H54 (cell line): ENCODE data around the gene LDLRAD3.

Source experiments
- DNase-seq: peaks from one replicate; pipeline ENCODE4 v3.0.0; 2011; ENCODE audit warnings: low spot score, mixed read lengths; ENCODE audit not compliant: insufficient read length
- FAIRE-seq: peaks from 3 replicates; lab custom pipeline; 2011; peaks lifted over from hg19 to GRCh38; lab: Jason Lieb, UNC
- POLR2A ChIP-seq: IDR thresholded peaks from 2 replicates; pipeline ENCODE4 v1.6.1; 2011; ENCODE audit warnings: low read depth, mild to moderate bottlenecking, low read length

LDLRAD3 gene

GRCh38 chr11:36129955-36130354 lies 186.1 kb downstream of the LDLRAD3 start:
- FAIRE-seq (no peak), DNase-seq (no peak)
- TF ChIP-seq POLR2A, result no peak

GRCh38 chr11:36130401-36130800 lies 186.5 kb downstream of the LDLRAD3 start:
- peak; percentile 30 for DNase-seq
- FAIRE-seq, result no peak
- no peak for TF ChIP-seq POLR2A

- FAIRE-seq (no peak), DNase-seq (no peak)
- TF ChIP-seq POLR2A, result no peak
These were observed 188.0 kb downstream of the LDLRAD3 start for GRCh38 chr11:36131721-36132397.

DNA sequence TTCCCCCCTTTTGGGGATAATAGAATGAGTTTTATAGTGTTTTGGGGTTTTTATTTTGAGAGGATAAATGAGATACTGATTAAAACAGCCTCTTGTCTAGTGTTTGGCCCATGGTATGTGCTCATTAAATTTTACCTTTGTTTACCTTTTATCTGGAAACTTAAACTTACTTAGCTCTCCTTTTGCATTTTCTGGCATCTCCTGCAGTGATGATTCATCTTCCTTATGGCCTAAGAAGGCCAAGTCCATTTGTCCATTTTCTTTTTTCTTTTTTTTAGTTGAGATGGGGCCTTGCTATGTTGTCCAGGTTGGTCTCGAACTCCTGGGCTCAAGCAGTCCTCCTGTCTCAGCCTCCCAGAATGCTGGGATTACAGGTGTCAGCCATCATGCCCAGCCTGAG lies 189.1 kb downstream of the LDLRAD3 start:
- FAIRE-seq, result no peak
- no peak for DNase-seq
- TF ChIP-seq POLR2A, result no peak

DNA sequence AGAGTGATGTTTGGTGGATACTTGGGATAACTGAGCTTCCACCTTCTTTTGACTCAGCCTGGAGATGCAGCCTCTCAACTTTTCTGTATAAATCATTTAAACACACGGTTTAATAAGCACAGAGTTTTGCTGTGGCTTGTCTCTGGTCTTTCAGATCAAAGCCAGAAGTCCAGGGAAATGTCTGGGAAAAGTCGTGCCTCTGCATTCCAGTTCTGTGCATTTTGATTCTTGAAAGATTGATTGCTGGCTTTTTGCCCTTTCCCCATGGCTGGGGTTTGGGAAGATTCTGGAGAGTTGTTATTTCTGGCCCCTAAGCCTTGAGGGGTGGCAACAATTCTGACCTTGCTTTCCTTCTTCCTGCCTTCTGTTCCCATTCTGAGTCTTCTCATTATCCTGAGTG lies 191.2 kb downstream of the LDLRAD3 start:
- no peak for TF ChIP-seq POLR2A
- FAIRE-seq (no peak), DNase-seq (no peak)

DNA sequence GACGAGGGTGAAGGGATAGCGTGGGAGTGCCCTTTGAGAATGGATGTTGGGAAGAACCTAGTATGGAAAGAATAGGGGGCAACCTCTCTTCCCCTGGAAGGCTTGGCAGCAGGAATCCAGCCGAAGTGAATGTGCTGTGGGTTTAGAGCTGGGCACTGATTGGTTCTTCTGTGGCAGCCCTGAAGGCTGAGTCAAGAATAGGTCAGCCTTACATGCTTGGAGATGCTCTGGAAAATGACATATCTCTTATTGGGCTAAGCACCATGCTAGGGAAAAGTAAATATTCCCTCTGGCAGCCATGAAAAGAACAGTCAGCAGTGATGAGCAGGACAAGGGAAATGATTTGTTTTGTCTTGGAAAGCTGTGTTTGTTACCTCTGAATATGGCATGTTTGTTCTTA lies 195.9 kb downstream of the LDLRAD3 start:
- DNase-seq (no peak), FAIRE-seq (no peak)
- no peak for TF ChIP-seq POLR2A

DNA sequence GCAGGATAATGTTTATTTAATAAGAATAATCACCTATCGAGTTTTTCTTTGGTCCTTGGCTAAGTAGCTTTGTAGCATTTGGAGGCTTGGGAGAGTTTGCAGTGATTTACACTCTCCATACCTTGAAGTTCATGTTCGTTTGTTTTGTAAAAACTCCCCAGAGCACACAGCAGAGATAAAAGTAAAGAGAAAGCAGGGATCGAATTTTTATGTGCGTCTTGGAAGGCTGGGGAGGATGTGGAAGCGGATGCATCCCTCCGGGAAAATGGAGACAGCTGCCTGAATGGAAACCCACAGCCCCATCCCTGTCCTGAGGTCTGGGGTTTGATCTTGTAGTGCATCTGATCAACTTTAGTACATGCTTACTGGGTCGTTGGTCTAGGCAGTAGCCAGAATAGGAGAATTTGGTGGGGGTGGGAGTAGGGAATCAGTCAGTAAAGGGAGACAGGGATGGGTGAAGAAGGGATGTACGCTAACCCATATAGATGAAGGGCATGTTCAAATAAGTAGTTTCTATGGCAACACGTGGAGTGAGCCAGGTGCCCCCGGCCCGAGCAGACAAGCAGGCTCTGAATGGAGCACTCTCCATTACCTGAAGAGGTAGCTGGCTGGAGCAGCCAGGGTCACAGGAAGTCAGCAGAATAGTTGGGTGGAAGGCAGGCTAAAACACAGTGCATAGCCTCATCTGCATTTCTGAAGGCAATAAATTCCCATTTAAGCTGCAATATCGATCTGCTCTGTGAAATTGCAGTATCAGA lies 197.5 kb downstream of the LDLRAD3 start:
- no peak for DNase-seq
- TF ChIP-seq POLR2A, result no peak
- no peak for FAIRE-seq

GRCh38 chr11:36141956-36142355 lies 198.1 kb downstream of the LDLRAD3 start:
- FAIRE-seq (no peak), DNase-seq (no peak)
- no peak for TF ChIP-seq POLR2A

- no peak for TF ChIP-seq POLR2A
- DNase-seq (no peak), FAIRE-seq (no peak)
These were observed 198.6 kb downstream of the LDLRAD3 start for GRCh38 chr11:36142439-36142838.

DNA sequence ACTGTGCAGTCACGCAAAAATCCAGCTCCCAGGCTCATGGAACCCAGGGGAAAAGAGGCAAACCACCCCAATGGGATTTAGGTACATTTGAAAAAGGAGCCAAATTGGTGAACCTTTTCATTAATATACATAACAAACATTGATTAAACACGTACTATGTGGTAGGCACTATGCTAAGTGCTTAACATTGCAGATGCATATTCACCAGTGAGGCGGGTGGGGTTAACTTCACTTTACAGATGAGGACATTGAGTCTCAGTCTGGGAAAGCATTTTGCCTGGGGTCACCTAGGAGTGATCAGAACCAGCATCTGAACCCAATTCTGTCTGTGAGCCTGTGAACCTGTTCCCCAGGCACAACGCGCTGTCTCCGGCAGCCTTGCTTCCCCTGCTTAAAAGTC lies 199.0 kb downstream of the LDLRAD3 start:
- TF ChIP-seq POLR2A, result no peak
- FAIRE-seq (no peak), DNase-seq (no peak)

GRCh38 chr11:36146437-36146836 lies 202.6 kb downstream of the LDLRAD3 start:
- DNase-seq (no peak), FAIRE-seq (no peak)
- TF ChIP-seq POLR2A, result no peak

DNA sequence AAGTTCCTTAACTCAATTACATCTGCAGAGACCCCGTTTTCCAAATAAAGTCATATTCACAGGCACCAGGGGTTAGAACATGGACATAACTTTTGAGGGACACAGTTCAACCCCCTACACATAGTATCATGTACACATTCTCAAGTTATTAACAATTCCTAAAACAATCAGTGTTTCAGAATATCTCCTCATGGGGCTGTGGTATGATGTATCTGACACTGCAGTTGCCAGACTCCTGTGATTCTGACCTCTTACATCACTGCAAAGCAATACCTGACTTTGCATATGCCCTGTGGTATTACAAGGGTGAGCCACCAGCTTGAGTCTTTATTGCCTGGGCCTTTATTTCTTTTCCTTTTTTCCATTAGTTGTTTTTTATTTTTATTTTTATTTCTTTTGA lies 203.6 kb downstream of the LDLRAD3 start:
- DNase-seq (no peak), FAIRE-seq (no peak)
- TF ChIP-seq POLR2A, result no peak

DNA sequence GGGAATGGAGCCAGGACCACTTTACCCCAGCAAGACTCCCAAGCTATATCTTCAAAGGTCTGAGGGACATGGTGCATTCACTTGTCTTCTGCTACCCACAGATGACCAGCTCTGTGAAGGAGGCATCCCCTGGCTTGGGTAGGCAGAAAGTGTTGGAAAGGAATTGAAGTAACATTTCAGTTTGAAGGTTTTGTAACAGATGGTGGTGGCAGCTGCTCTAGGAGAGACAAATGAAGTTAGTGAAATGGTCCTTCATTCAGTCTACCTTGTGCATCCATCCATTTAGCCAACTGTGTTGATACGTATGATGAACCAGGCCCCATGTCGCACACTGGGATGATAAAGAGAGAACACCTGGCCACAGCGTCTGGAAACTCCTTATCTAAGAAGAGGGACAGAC lies 204.8 kb downstream of the LDLRAD3 start:
- FAIRE-seq, result no peak
- no peak for DNase-seq
- TF ChIP-seq POLR2A, result no peak

DNA sequence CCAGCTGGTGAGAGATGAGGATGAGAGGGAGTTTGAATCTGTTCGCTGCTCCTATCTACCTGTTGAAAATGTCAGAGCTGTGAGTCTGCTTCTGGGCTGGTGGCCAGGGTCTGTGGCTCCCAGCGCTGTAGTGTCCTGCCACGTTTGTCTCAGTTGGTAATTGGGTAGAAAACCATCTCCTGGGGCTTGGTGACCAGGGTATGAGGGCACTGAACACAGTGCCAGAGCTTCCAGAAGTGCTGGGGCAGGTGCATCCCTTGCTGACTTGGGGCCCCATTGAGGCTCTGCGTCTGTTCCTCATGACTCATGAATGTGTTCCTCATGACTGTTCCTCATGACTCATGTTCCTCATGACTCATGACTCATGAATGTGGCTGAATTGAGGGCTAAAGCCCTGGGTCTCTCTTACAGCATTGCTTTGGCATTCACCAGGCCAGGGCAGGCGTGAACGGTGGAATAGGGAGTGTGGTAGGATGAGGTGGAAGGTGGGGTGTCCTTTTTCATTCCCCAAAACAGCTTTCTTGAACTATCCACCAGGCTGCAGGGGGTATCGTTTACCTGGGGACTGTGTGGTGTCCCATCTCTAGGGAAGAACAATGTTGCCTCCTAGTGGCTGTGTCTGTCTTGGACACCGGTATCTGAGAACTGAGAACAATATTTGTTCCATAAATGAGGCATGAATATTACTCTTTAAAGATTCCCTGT lies 205.8 kb downstream of the LDLRAD3 start:
- TF ChIP-seq POLR2A, result no peak
- DNase-seq (peak; percentile 98), FAIRE-seq (peak; percentile 87)
